Large intestine (tissue), 3 donors: ENCODE results near the gene DNASE2. TPM values are rescaled to one million over a fixed set of nuclear protein-coding genes. Genes with fewer than 3 reads are reported as not detected.

ENCODE experiments used
- DNase-seq, 2 donors: peaks; one replicate each; pipeline versions ENCODE4 v3.0.0 to v3.0.0-alpha.2; 2013
- H3K27ac ChIP-seq: one replicate; pipeline ENCODE4 v1.5.1; 2013; ENCODE audit warnings: low read length
- H3K27me3 ChIP-seq: 2 replicates; pipeline ENCODE4 v1.6.1; 2013; ENCODE audit warnings: low read length; ENCODE audit not compliant: control insufficient read depth, insufficient read depth
- H3K36me3 ChIP-seq: 2 replicates; pipeline ENCODE4 v1.6.1; 2013; ENCODE audit warnings: low read length; ENCODE audit not compliant: control insufficient read depth, insufficient read depth
- H3K4me1 ChIP-seq: one replicate; pipeline ENCODE4 v1.6.1; 2013; ENCODE audit warnings: low read length; ENCODE audit not compliant: control insufficient read depth, insufficient read depth
- H3K4me3 ChIP-seq: one replicate; pipeline ENCODE4 v1.5.1; 2013; ENCODE audit warnings: low read length
- H3K9me3 ChIP-seq: one replicate; pipeline ENCODE4 v1.6.1; 2013; ENCODE audit warnings: mild to moderate bottlenecking, low read depth, low read length, moderate library complexity; ENCODE audit not compliant: control insufficient read depth
- WGBS: methylation state at CpG from one replicate; pipeline ENCODE4 v1.1.5; 2013; ENCODE audit warnings: low lambda C conversion rate; ENCODE audit not compliant: insufficient coverage; 5-methylcytosine and 5-hydroxymethylcytosine counted together
- polyA plus RNA-seq: library from polyadenylated mRNA; unstranded; fragments of 120-200 nt; gene quantifications from one replicate; pipeline ENCODE4 v1.2.1, GENCODE V29; 2013

The DNASE2 gene
- polyA plus RNA-seq, 1 donor: 7.8 TPM

DNA sequence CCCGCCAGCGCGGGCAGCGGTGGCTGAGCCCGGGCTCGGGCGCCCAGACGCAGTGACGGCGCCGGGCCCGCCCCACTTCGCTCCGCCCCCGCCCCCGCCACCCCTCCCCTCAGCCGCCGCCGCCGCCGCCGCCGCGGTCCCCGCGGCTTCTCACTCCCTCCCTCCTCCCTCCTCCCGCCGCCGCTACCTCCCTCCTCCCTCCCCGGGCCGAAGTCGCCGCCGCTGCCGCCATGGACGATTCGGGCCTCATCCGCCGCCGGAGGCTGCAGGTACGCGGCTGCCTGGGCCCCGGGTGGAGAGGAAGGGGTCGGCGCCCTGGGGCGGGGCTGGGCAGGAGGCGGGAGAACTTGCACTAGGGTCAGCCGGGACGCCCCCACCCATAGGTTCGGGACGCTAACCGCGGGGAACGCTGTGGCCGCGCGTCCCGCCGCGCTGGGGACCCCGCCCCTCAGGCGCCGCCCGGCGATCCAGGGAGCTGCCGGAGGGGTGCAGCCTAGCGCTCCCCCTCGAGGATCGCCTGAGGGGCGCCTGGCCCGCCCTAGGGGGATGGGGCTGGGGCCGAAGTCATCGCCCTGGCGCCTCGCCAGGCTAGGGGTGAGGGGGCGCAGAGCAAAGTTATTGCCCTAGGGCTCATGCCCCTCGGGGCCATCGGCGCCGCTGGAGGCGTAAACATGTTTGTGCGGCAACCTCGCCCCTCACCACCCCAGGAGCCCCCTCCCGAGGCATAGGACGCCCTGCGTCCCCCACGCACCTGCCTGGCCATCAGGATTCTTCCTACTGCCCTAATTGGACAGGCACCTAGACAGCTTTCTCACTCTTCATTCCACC is 47.3 kb downstream of the DNASE2 start:
- no CpG with 5 or more reads among the region's 87 CpGs for WGBS
- Histone ChIP-seq H3K27me3 (peaks cover 84% of the 10 kb centered on the region), H3K27ac (no peak overlapping the region), H3K4me1 (no peaks in the 10 kb centered on the region), H3K4me3 (peak overlapping the region; percentile 24), H3K9me3 (peaks cover 17% of the 10 kb centered on the region), H3K36me3 (no peaks in the 10 kb centered on the region)
- DNase-seq: peak in 1 of 2 donors; percentile 20

DNA sequence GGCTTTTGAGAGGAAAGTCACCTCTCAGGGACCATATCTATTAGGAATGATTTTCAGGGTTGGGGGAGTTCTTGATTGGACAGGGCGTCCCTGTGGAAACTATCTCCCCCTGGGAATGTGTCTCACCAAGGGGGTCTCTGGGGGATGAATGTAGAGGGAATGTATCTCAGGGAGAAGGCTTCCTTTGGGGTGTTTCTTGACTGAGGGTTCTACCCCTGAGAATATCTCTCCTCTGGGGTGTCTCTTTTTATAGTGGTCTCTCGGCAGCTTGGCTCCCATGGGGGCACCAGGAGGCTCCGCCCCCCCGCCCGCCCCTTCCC is 47.9 kb downstream of the DNASE2 start:
- no CpG with 5 or more reads among the region's 5 CpGs for WGBS
- Histone ChIP-seq H3K9me3 (peaks cover 13% of the 10 kb centered on the region), H3K36me3 (no peaks in the 10 kb centered on the region), H3K4me1 (peaks cover 3% of the 10 kb centered on the region), H3K4me3 (no peak overlapping the region), H3K27ac (no peak overlapping the region), H3K27me3 (peaks cover 82% of the 10 kb centered on the region)
- DNase-seq: no peak

DNA sequence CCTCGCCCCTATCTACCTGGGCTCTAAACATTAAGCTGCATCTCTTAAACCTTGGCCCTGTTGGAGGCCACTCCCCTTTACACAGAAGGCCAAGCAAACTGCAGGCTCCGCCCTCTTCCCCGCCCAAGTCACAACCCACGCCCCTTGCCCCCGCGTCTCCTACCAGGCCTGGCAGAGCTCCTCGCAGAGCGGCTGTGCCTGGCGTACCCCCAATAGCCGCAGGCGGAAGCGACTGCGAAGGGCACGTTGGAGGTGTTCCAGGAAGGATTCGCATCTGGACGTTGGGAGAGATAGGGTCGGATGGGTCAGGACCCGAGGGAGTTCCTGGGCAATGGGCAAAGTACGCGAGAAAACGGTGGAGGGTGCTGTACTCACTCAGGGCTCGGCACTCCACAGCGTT is 52.8 kb downstream of the DNASE2 start:
- Histone ChIP-seq H3K4me3 (no peak overlapping the region), H3K9me3 (peaks cover 5% of the 10 kb centered on the region), H3K36me3 (no peaks in the 10 kb centered on the region), H3K27ac (no peak overlapping the region), H3K27me3 (peaks cover 54% of the 10 kb centered on the region), H3K4me1 (peaks cover 5% of the 10 kb centered on the region)
- peak; percentile 23 to 67 for DNase-seq
- WGBS: no CpG with 5 or more reads among the region's 23 CpGs

DNA sequence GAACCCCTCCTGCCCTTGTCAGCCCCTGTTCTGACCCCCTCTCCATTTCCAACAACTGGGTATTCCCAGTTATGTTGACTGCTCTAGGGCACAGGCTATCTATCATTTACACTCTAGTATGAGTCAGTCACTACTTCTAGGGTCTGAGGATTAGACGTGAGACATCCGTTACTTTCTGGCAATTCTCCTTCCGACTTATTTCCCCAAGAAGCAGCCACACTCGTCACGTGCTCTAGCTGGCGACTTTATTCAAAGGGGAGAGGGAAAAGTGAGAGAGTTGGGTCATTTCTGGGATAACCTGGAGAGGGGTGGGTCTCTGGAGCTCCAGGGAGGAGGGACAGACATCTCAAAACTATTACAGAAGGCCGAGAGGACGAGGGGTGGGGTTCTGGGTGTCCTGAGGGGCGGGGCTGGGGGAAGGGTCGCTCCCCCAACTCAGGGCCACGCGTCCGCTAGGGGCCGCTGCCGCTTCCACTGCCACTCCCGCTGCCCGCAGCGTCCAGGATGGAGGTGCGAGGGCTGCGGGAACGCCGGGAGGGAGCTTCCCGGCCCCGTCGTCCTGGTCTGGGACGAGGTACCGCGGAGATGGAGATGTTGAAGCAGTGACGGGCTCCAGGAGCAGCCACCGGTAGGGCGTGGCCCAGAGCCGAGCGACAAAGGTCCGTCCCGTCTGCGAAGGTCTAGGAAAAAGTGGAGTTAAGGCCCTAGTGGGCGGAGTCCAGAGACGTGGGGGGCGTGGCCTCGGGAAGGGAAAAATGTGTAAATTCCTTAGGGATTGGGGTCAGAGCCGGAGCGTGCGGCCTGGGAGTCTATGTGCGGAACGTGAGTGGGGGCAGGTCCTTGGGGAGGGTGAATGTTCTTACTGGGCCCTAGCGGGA is 55.8 kb downstream of the DNASE2 start:
- no CpG with 5 or more reads among the region's 46 CpGs for WGBS
- Histone ChIP-seq H3K4me3 (no peak overlapping the region), H3K27ac (no peak overlapping the region), H3K36me3 (no peaks in the 10 kb centered on the region), H3K27me3 (peaks cover 30% of the 10 kb centered on the region), H3K4me1 (peaks cover 5% of the 10 kb centered on the region), H3K9me3 (peaks cover 3% of the 10 kb centered on the region)
- DNase-seq: no peak

Other genes starting within 250 kb of the DNASE2 start
- 51.5 TPM for gene MAN2B1, start 214.7 kb downstream of the DNASE2 start, polyA plus RNA-seq
- gene WDR83, start 214.6 kb downstream of the DNASE2 start, polyA plus RNA-seq: 20.5 TPM
- gene DHPS, start 199.6 kb downstream of the DNASE2 start, polyA plus RNA-seq: 97.7 TPM
- gene GNG14, start 193.5 kb downstream of the DNASE2 start, polyA plus RNA-seq: 0.33 TPM
- gene FBXW9, start 184.8 kb downstream of the DNASE2 start, polyA plus RNA-seq: 9.5 TPM
- gene TNPO2, start 157.5 kb downstream of the DNASE2 start, polyA plus RNA-seq: 49.2 TPM
- 219 TPM for gene TRIR, start 146.8 kb downstream of the DNASE2 start, polyA plus RNA-seq
- 64.0 TPM for gene GET3, start 144.0 kb downstream of the DNASE2 start, polyA plus RNA-seq
- 0.10 TPM for gene BEST2, start 129.7 kb downstream of the DNASE2 start, polyA plus RNA-seq
- 192 TPM for gene HOOK2, start 105.9 kb downstream of the DNASE2 start, polyA plus RNA-seq
- gene JUNB, start 90.0 kb downstream of the DNASE2 start, polyA plus RNA-seq: 333 TPM
- 271 TPM for gene PRDX2, start 79.6 kb downstream of the DNASE2 start, polyA plus RNA-seq
- gene THSD8, start 79.4 kb downstream of the DNASE2 start, polyA plus RNA-seq: 3.8 TPM
- 20.3 TPM for gene RNASEH2A, start 74.9 kb downstream of the DNASE2 start, polyA plus RNA-seq
- gene RTBDN, start 46.9 kb downstream of the DNASE2 start, polyA plus RNA-seq: 1.6 TPM
- 4.4 TPM for gene MAST1, start 42.9 kb downstream of the DNASE2 start, polyA plus RNA-seq
- 0.79 TPM for gene KLF1, start 5.8 kb upstream of the DNASE2 start, polyA plus RNA-seq
- 25.4 TPM for gene GCDH, start 9.7 kb upstream of the DNASE2 start, polyA plus RNA-seq
- gene SYCE2, start 37.8 kb upstream of the DNASE2 start, polyA plus RNA-seq: 1.0 TPM
- gene FARSA, start 52.3 kb upstream of the DNASE2 start, polyA plus RNA-seq: 55.0 TPM
- gene CALR, start 57.2 kb upstream of the DNASE2 start, polyA plus RNA-seq: 723 TPM
- 91.8 TPM for gene RAD23A, start 64.4 kb upstream of the DNASE2 start, polyA plus RNA-seq
- gene GADD45GIP1, start 75.8 kb upstream of the DNASE2 start, polyA plus RNA-seq: 30.5 TPM
- gene DAND5, start 88.1 kb upstream of the DNASE2 start, polyA plus RNA-seq: 0.06 TPM
- 20.2 TPM for gene NFIX, start 114.0 kb upstream of the DNASE2 start, polyA plus RNA-seq
- gene LYL1, start 221.4 kb upstream of the DNASE2 start, polyA plus RNA-seq: 3.7 TPM
- gene TRMT1, start 235.3 kb upstream of the DNASE2 start, polyA plus RNA-seq: 35.5 TPM
- gene NACC1, start 236.8 kb upstream of the DNASE2 start, polyA plus RNA-seq: 19.4 TPM